Thyroid gland (tissue), 4 donors: ENCODE data around the gene KCNG4.

Experiments
- CTCF ChIP-seq, 6 experiments: fragments of 200-600 bp in 3 of 6; fragments of 450-650 bp in 3 of 6; sonication (generic) in 3 of 6; IDR thresholded peaks; one replicate each; pipeline ENCODE4 v1.5.1; 2016 to 2019; ENCODE audit warnings: antibody characterized with exemption in 6 of 6, mild to moderate bottlenecking in 2 of 6, inconsistent platforms in 1 of 6, moderate library complexity in 1 of 6
- POLR2A ChIP-seq, 2 donors: fragments of 450-650 bp; IDR thresholded peaks; one replicate each; pipeline ENCODE4 v1.6.1; 2017; ENCODE audit warnings: antibody characterized with exemption in 2 of 2, mild to moderate bottlenecking in 2 of 2, moderate library complexity in 1 of 2

GRCh38 chr16:84228256-84228838 is 11.5 kb downstream of the KCNG4 start:
- no peak for TF ChIP-seq CTCF (IDR thresholded peaks at IDR 0.05)
- TF ChIP-seq POLR2A (IDR thresholded peaks at IDR 0.05): no peak
